NCI-H2081 treated with DMSO at 0.1 percent for 48 hours (cell line): ENCODE data around the gene HIGD1A.
"Not testable (repeated sequence)": the region's sequence is repeated elsewhere in the genome, so short reads cannot be mapped to it uniquely, and the experiment has no call there.

Experiments used
- DNase-seq: peaks from one replicate; lab custom pipeline; 2025; lab: John Stamatoyannopoulos, UW

The HIGD1A gene

DNA sequence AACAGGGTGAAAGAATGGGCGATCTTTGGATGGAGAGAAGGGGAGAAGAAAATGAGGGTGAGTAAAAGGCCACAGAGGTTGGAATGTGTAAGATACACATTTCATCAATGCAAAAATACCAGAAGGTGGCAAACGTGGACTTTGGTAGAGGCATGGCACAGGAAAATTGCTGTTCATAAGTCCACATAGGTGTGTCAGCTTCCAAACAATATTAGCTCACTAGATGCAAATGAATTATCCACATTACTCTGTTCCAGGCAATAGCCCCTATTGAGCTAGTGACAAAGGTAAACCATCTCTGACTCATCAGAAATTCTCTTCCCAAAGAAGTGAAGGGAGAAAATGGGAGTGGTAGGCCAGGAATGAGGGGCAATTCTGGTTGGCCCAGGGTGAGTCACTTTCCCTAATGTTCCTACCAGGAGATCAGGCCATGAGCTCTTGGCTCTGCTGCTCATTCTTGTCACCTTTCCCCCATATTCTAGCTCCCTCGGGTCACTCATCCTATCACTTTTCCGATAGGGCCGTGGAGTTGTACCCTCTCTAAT, 24.9 kb upstream of the HIGD1A start:
- no peak for DNase-seq

DNA sequence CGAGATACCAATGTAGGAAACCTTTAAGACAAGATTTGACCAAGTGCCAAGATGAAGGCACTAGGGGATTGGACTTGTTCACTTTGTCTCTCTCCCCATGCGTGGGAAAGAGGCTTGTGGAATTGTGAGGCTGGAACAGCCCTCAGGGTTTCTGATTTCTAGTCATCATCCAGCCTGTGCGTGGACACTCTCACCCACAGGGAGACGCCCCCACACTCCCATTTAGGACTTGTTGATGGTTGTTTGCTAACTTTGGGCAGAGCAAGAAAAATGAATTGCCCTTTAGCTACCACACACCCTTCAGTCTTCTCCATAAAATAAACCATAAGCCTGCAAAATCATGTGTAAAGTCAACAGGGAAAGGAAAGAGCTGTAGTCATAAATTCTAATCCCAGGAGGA, 23.4 kb upstream of the HIGD1A start:
- DNase-seq = no peak

DNA sequence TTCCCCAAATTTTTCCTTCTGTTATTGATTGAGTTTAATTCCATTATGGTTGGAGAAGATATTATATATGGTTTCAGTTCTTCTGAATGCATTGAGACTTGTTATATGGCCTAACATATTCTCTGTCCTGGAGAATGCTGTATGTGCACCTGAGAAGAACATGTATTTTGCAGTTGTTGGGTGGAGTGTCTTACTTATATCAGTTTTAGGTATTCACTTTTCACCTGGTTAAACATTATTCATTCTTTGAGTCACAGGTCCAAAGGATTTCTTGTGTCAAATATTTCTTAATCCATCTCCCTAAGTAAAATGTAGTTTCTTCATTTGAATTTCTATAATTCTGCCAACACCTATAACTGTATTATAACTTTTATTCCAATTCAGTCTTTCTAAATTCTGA, 22.7 kb upstream of the HIGD1A start:
- no peak for DNase-seq

DNA sequence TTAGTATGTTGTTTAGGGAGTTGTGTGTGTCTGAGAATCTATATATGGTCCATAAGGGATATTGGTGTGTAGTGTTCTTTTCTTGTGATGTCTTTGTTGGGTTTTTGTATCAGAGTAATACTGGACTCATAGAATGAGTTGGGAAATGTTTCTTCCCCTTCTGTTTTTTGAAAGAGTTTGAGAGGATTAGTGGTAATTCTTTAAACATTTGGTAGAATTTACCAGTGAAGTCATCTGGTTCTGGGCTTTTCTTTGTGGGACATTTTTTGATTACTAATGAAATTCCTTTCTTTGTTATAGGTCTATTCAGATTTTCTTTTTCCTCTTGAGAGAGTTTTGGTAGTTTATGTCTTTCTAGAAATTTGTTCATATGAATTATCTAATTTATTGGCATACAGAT, 21.9 kb upstream of the HIGD1A start:
- no peak for DNase-seq

DNA sequence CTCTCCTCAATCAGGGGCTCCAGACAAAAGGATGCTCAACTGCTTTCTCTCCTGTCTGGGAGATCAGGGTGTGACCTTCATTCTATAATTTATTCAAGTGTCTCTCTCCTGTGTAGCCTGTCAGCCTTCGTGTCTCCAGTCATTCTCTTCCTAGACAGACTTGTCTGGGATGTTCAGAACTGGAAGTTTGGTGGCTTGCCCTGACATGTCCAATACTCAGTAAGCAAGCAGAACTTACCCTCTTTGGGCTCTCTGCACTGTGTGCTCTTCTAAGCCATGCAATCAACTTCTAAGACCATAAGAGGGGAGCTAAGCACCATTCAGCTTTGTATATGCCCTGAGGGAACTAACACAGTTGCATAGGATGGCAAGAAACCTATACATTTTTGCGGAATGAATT, 19.1 kb upstream of the HIGD1A start:
- DNase-seq = no peak

DNA sequence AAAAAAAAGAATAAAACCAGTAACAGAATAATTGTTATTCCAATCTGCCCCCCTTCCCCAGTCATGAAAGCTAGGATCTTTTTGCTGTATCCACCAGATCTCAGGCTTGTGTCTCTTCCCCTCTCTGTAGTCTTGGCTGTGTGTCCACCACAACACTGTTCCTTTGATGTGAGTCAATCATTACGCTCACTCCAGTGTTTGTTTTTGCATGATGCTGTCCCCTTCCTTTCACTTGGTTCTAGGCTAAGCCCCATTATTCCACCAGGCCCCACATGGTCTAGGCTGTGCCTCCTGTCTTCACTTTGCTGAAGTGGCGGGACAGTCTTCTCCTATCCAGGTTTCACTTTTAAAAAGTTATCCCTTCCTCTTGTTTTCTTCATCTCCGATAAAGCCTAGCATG, 18.5 kb upstream of the HIGD1A start:
- DNase-seq = no peak

DNA sequence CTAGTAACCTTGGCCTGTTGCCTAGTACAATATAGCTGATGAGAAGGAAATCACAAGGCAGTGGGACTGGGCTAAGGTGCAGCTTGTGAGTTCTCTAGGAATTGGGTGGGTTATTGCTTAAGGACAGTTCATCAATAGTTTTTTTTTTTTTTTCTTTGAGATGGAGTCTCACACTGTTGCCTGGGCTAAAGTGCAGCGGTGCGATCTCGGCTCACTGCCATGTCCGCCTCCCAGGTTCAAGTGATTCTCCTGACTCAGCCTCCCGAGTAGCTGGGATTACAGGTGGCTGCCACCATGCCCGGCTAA, 16.4 kb upstream of the HIGD1A start:
- no peak for DNase-seq

DNA sequence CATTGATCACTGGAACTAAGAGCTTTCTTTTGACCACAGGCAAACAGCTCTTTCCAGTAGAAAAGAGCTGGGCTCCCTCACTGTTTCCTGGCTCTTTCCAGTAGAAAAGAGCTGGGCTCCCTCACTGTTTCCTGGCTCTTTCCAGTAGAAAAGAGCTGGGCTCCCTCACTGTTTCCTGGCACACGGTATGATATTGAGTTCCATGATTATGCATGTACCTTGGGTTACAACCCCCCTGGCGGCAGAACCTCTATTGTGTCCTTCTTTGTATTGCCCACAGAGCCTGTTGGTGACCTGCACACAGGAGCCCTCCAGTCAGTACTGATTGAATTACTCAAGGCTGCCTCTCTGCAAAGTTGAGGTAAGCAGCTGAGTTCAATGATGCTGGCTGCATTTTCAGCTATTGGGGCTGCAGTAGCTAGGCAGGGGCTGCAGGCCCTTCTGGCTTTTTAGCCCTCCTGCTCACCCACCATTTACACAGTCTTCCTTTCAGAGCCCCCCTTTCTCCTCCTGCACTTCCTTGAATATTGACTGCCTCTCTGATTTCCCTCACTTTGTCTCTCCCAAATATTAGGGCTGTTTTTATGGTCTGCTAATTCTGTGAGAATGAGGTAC, 15.2 kb upstream of the HIGD1A start:
- peak; percentile 85 for DNase-seq

DNA sequence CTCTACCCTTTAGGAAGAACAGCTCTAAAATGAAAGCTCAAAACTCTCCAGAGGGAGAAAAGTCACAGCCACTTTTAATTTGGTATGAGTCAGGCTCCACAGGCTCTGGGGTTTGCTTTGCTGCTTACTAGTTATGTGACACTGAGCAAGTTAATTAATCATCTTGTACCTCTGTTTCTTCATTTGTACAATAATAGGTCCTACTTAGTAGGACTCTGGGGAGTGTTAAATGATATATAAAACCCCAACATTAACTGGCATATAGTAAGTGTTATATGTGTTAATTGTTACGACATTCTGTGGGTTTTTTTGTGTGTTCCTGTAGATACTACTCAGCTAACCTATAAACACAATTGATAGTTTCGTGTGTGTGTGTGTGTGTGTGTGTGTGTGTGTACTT, 11.5 kb upstream of the HIGD1A start:
- DNase-seq = no peak

DNA sequence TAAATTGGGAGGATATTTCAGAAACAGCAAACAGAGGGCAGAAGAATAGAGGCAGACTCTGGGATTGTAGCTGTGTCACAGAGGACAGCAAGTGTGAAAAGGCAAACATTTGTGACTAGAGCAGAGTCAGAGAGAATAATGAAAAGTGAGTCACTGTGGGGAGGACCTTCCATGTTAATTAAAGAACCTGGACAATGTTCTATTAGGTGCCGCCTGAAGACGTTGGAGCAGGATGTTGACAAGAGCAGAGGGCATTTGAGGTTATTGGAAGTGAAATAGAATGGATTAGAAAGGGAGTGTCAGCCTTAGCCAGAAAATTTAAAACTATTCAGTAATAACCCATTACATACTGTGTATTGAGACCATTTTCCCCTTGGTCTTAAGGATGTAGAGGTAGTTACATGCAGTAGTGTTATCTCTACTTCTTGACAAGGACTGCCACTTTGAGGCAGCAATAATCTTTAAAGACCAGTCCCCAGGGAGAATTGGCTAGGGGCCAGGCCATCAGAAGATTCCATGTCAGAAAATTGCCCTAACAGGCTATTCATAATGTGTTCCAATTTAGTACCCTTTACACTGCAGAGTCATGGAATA, 10.7 kb upstream of the HIGD1A start:
- peak; percentile 18 for DNase-seq

DNA sequence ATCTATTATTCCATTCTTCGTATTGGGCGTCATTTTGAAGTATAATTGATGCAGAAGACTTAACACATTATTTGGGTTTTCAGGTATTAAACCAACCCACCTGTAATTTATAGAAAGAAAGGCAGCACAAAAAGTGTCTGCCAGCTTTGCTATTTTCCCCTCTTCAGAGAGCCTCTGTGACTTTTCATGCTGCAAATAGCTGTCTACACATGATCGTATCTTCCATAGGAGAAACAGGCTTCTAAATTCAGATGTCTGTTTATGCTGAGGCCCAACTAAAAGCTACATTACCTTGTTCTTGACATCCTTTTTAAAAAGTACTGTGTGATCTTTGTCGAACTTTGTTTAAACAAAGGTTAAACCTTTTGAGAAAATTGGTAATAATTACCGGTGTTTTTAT, 10.0 kb upstream of the HIGD1A start:
- DNase-seq = no peak

DNA sequence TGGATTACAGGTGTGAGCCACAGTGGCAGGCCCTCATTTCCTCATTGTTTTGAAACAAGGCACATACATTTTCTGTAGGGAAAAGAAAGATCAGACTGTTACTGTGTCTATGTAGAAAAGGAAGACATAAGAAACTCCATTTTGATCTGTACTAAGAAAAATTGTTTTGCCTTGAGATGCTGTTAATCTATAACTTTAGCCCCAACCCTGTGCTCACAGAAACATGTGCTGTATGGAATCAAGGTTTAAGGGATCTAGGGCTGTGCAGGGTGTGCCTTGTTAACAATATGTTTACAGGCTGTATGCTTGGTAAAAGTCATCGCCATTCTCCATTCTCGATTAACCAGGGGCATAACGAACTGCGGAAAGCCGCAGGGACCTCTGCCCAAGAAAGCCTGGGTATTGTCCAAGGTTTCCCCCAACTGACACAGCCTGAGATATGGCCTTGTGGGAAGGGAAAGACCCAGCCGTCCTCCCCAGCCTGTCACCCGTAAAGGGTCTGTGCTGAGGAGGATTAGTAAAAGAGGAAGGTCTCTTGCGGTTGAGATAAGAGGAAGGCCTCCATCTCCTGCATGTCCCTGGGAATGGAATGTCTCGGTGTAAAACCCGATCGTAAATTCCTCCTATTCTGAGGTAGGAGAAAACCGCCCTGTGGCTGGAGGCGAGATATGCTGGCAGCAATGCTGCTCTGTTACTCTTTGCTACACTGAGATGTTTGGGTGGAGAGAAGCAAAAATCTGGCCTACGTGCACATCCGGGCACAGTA, 7.0 kb upstream of the HIGD1A start:
- not testable (repeated sequence) for DNase-seq

DNA sequence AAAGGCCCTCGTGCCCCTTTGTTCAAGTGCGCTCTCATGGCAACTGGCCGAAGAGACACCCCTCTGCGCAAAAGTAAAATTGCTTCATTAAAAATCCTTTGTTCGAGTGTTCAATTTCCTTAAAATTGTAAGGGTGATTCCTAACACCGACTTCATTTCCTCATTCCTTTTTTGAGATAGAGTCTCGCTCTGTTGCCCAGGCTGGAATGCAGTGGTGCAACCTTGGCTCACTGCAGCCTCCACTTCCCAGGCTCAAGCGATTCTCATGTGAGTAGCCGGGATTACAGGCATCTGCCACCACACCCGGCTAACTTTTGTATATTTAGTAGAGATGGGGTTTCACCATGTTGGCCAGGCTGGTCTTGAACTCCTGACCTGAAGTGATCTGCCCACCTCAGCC, 6.4 kb upstream of the HIGD1A start:
- DNase-seq = not testable (repeated sequence)

DNA sequence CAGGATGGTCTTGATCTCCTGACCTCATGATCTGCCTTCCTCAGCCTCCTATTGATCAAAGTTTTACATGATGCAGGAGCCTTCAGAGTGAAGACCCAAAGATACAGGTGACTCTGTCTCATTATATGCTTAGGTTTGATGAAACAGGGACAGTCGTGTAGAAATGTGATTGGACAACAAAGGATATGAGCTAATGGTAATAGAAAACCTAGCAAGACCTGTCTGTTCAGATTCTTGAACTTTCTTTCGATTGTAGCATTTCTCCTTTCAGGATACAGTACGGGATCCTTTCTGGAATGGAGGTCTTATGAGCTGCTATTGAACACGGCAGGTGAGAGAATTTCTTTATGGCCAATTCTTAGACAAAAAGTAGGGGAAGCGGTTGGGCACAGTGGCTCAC, 4.9 kb upstream of the HIGD1A start, which contains the start of gene ACKR2:
Gene ACKR2, plus strand, starts transcription at position 244 of the 400 bp plus-strand sequence. CDS start 55,058 bp downstream, outside the sequence.
- DNase-seq = no peak

DNA sequence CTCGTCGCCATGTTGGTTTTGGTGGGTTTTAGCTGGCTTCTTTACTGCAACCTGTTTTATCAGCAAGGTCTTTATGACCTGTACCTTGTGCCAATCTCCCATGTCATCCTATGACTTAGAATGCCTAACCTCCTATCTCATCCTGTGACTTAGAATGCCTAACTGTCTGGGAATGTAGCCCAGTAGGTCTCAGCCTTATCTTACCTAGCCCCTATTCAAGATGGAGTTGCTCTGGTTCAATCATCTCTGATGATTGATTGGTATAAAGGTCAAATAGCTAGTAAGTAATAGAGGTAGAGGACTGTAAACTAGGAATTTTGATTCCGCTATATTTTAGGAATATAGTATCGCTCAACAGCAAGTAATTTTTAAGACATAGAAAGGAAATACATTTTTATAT, 3.6 kb upstream of the HIGD1A start:
- DNase-seq = no peak

DNA sequence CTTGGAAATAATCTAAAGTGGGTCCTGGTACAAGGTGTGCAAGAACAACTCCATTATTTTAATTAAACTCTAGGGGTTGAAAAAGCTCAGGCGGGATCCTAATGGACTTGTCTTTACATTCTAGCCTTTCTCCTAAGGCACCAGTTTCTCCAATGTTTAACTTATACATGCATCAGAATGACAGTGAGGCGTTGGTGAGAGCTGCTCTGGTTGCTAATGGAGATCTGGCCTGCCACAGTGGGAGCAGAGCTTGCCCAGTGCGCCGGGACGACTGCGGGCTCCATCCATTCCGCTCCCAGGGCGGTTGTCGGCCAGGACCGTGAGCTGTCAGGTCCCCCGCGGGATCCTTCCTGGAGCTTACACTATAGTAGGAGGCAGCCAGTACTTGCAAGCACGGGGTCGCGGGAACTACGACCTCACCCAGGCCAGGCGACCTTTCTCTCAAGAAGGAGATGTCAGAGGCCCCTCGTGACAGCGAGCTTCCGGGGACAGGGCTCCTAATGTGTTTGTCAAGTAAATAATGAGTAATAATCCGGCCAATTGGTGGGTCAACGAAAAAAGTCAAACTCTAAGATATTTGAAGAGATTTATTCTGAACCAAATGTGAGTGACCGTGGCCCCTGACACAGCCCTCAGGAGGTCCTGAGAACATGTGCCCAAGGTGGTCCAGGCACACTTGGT, 991 bp upstream of the HIGD1A start:
- DNase-seq = no peak

DNA sequence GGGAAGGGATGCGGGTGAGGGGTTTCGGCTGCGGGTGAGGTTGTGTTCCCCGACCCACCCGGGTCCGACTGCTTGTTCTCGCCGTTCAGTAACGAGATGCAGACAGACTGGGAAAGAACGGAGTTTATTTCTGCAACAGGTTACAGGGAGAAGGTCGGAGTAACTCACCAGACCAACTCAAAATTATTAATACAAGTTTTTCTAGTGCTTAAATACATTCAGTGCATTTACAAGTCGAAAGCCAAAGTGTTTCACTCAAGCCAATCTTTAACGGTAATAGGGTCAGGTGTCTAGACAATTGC, 492 bp upstream of the HIGD1A start:
- no peak for DNase-seq

DNA sequence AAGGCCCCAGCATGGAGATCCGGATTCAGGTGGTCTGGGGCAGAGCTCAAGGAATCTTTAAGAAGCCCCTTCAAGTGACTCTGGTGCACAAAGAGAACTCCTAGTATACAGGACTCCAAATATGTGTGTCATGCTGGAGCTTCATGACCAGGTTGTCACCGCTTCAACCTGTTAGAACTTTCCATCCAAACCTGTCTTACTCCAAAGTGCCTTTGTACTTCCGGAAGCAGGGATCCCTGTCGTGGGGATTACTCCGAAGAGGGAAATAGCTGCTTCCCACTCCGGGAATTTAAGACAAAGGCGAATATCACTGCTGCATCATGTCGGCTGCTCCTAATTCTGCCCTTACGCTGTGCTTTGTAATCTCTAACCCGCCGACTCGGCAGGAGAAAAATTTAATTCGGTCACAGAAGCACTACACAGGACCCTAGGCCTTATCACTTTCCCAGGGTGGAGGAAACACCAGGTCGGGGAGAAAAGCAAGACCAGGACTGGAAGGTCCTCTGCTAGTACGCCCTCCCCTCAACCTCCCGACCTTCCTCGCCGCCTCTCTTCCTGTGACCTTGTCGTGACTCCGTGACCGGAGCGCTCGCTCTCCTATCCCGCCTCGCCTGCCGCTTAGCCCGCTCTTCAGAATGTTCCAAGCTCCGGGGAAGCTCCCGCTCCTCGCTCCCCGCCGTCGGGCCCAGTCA, 730 bp downstream of the HIGD1A start:
- no peak for DNase-seq

DNA sequence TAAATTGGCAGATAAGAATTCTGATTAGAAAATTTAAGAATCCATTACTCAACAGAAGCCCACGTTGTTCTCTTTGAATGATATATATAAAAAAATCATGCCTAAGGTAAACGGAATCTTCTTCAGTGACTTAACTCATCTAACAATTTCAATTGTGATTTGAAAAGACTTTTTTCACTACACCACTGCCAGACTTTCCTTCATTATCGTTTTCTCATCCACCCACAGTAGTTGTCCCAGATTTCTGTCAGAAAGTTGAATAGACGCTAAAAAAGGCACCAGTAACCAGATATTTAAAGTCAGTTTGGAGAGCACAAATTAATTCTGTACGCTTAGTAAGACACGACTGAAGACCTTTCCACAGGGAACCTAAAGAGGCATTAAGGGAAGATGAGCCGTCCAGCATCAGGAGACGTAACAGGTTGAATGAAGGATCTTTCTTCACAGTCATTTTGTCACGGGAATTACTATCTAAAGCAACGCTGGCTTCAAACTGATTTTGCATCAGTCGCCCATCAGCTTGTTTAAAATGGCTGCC, 1.3 kb downstream of the HIGD1A start:
- DNase-seq = no peak

DNA sequence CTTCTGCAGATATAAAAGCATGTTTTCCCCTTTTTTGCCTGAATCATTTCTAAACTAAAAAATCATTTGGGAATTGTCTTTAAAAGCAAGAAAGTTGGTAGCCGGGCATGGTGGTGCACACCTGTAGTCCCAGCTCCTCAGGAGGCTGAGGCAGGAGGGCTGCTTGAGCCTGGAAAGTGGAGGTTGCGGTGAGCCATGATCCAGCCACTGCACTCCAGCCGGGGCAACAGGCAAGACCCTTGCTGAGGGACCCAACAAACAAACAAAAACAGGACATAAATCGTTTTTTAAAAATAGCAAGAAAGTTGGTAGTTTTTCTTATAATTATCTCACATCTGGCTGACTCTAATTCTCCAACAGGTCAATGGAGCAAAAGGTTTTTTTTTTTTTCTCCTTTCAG, 2.5 kb downstream of the HIGD1A start:
- no peak for DNase-seq

DNA sequence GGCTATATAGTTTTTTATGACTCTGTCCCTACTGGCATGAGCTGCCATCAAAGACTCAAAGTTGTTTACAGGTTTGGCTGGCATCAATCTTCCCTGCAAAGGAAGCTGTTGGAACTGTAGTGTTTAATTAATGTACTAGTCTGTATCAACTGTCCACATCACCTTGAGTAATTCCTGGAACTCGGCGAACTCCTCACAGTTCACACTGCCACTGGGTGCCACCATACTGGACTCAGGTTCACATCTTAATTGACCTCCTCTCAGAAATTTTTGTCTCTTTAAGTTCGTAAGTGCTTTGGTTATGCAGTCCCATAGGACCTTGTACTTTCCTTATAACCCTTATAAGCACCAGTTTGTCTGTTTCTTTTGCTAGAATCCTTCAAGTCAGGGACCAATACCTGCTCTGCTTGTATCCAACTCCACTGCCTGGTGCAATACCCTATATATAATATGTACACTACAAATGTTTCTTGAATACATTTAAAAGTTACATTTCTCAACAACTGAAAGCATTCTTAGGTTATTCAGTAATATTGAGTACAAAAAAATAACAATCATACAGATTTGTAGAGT, 3.2 kb downstream of the HIGD1A start:
- no peak for DNase-seq

DNA sequence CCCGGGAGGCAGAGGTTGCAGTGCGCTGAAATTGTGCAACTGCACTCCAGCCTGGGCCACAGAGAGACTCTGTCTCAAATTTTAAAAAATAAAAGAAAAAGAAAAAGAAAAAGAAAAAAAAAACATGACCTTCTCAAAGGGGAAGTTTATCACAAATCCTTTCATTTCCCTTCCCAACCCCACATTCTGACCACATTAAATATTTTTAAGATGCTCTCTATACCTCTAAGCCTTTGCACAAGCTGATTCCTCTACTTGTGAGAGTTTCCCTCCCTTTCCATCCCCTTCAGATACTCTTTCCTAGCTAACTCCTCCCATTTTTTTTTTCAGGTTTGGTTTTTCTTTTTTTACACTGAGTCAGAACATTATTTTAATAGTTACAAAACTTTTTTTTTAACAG, 4.0 kb downstream of the HIGD1A start:
- DNase-seq = no peak
